HCT116 (cell line): ENCODE measurements around the gene ATP5F1E.

Source experiments
- CTCF ChIP-seq, 3 experiments: fragments of 200-600 bp in 1 of 3; sonication (generic) in 1 of 3; IDR thresholded peaks in 2 of 3; conservative IDR thresholded peaks in 1 of 3; 2 replicates each; pipeline ENCODE4 v1.5.1; 2012 to 2017; ENCODE audit warnings: low read depth in 2 of 3, low read length in 2 of 3, antibody characterized with exemption in 1 of 3, borderline replicate concordance in 1 of 3, control low read depth in 1 of 3, mild to moderate bottlenecking in 1 of 3, mixed read lengths in 1 of 3, mixed run types in 1 of 3, moderate library complexity in 1 of 3; ENCODE audit not compliant: insufficient read depth in 1 of 3
- EGR1 ChIP-seq: IDR thresholded peaks from 2 replicates; pipeline ENCODE4 v1.6.1; 2012; ENCODE audit warnings: low read depth
- EZH2 ChIP-seq: fragments of 200-600 bp; sonication (generic); IDR thresholded peaks from 2 replicates; pipeline ENCODE4 v1.6.1; 2017; ENCODE audit warnings: antibody characterized with exemption, mixed run types
- MAX ChIP-seq: IDR thresholded peaks from 2 replicates; pipeline ENCODE4 v1.6.1; 2012
- POLR2AphosphoS5 ChIP-seq: IDR thresholded peaks from 2 replicates; pipeline ENCODE4 v1.6.1; 2011; ENCODE audit warnings: mild to moderate bottlenecking, low read depth, low read length, moderate library complexity
- REST ChIP-seq: IDR thresholded peaks from 2 replicates; pipeline ENCODE4 v1.6.1; 2012; ENCODE audit warnings: low read depth
- ZBTB33 ChIP-seq: IDR thresholded peaks from 2 replicates; pipeline ENCODE4 v1.6.1; 2011; ENCODE audit warnings: mild to moderate bottlenecking, low read length, moderate library complexity; ENCODE audit not compliant: insufficient replicate concordance; ENCODE audit errors: extremely low read depth
- ZFX ChIP-seq: fragments of 450-650 bp; IDR thresholded peaks from 2 replicates; pipeline ENCODE4 v1.6.1; 2017

- TF ChIP-seq POLR2AphosphoS5 = no peak
- no peak for TF ChIP-seq ZBTB33
- TF ChIP-seq REST = no peak
- no peak for TF ChIP-seq EZH2
- no peak for TF ChIP-seq CTCF (IDR thresholded peaks at IDR 0.05 in 2 of 3, conservative IDR thresholded peaks at IDR 0.05 in 1 of 3; ENCODE audit: borderline replicate concordance in 1 of 3, insufficient read depth in 1 of 3, low read depth in 2 of 3, low read length in 2 of 3)
- TF ChIP-seq ZFX = no peak
- TF ChIP-seq EGR1 = no peak
- no peak for TF ChIP-seq MAX
These were observed 5.3 kb upstream of the ATP5F1E start for GRCh38 chr20:59037386-59037785.
